Activated CD8-positive, alpha-beta T cell treated with anti-CD3 and anti-CD28 coated beads for 36 hours (primary cell): Measurements from ENCODE around the gene PODXL2. TPM values are rescaled to one million over a fixed set of nuclear protein-coding genes. Genes with fewer than 3 reads are reported as not detected.

ENCODE experiments used
- ATAC-seq: fragments of 200-7000 bp; cut with Tn5 transposase; one replicate; pipeline ENCODE4 v1.10.0; 2021; ENCODE audit warnings: mild to moderate bottlenecking, moderate library complexity
- CTCF ChIA-PET: fragments of 350-600 bp; sonication (Branson Sonifier 250); formaldehyde crosslinking; loops from one replicate; lab custom pipeline; 2021; ENCODE audit warnings: antibody characterized with exemption; lab: Charles Lee
- POLR2A ChIA-PET: fragments of 350-600 bp; sonication (Branson Sonifier 250); formaldehyde crosslinking; loops from one replicate; lab custom pipeline; 2021; ENCODE audit warnings: antibody characterized with exemption; lab: Charles Lee
- DNase-seq: peaks from one replicate; pipeline ENCODE4 v3.0.0-alpha.2; 2020
- H3K27ac Mint-ChIP-seq: one replicate; pipeline ENCODE4 v1.8.0; 2021; ENCODE audit warnings: mild to moderate bottlenecking, mixed read lengths
- H3K27me3 Mint-ChIP-seq: one replicate; pipeline ENCODE4 v1.8.0; 2021; ENCODE audit warnings: mixed read lengths
- H3K36me3 Mint-ChIP-seq: one replicate; pipeline ENCODE4 v1.8.0; 2021; ENCODE audit warnings: low read depth, mixed read lengths
- H3K4me1 Mint-ChIP-seq: one replicate; pipeline ENCODE4 v1.8.0; 2021; ENCODE audit warnings: low read depth, mixed read lengths
- H3K4me3 Mint-ChIP-seq: one replicate; pipeline ENCODE4 v1.8.0; 2021; ENCODE audit warnings: mild to moderate bottlenecking, moderate library complexity, mixed read lengths
- H3K9me3 Mint-ChIP-seq: one replicate; pipeline ENCODE4 v1.8.0; 2021; ENCODE audit warnings: mixed read lengths
- CTCF ChIP-seq: fragments of 200-600 bp; IDR thresholded peaks from one replicate; pipeline ENCODE4 v1.8.0; 2022; ENCODE audit warnings: antibody characterized with exemption, mild to moderate bottlenecking
- intact Hi-C: fragments of 100-400 bp; cut with micrococcal nuclease; formaldehyde crosslinking; loops from one replicate; pipeline ENCODE4 v1.10.0; 2022
- total RNA-seq, 2 experiments: library from RNA; stranded (reverse); gene quantifications; one replicate each; pipeline ENCODE4 v1.2.3, GENCODE V29; 2021

The PODXL2 gene
- total RNA-seq, 2 experiments from 2014 or later: 1.1 to 1.3 TPM

- DNase-seq (peak; percentile 24), ATAC-seq (no peak)
- TF ChIP-seq CTCF: no peak
- CTCF ChIA-PET: interaction anchor here (2.4 to 2.8 kb wide), 2 partner anchors 22 to 50 kb away, joined by 8 to 19 read pairs; no protein-coding TSS in a partner anchor
- Mint-ChIP-seq H3K4me1 (peaks cover 32% of the 10 kb centered on the region), H3K4me3 (peak overlapping the region; percentile 91), H3K36me3 (peaks cover 37% of the 10 kb centered on the region), H3K27me3 (no peaks in the 10 kb centered on the region), H3K27ac (peak overlapping the region; percentile 98), H3K9me3 (no peaks in the 10 kb centered on the region)
- intact Hi-C loops: no loop called here
- POLR2A ChIA-PET: interaction anchor here (0.8 to 5.8 kb wide), 12 partner anchors 10 to 526 kb away, joined by 3 to 74 read pairs (median 10); partner anchors contain the start of genes PODXL2 and RUVBL1
Observed at GRCh38 chr3:127597020-127597771, 31.8 kb upstream of the PODXL2 start.

- ChIA-PET CTCF (interaction anchor here (1.1 to 2.4 kb wide), 4 partner anchors 24 to 1018 kb away, joined by 3 to 11 read pairs (median 6); no protein-coding TSS in a partner anchor), POLR2A (interaction anchor here (0.6 to 5.8 kb wide), 18 partner anchors 8 to 1124 kb away, joined by 3 to 74 read pairs (median 6); partner anchors contain the start of genes ABTB1, PODXL2 and TPRA1)
- TF ChIP-seq CTCF: no peak
- ATAC-seq (no peak), DNase-seq (no peak)
- Mint-ChIP-seq H3K36me3 (peaks cover 48% of the 10 kb centered on the region), H3K27ac (peak overlapping the region; percentile 98), H3K27me3 (no peaks in the 10 kb centered on the region), H3K9me3 (no peaks in the 10 kb centered on the region), H3K4me3 (peak overlapping the region; percentile 91), H3K4me1 (peaks cover 39% of the 10 kb centered on the region)
- intact Hi-C loops: no loop called here
Observed at GRCh38 chr3:127598841-127599570, 30.0 kb upstream of the PODXL2 start.

- Mint-ChIP-seq H3K4me3 (peak overlapping the region; percentile 91), H3K9me3 (no peaks in the 10 kb centered on the region), H3K36me3 (peaks cover 65% of the 10 kb centered on the region), H3K4me1 (peaks cover 41% of the 10 kb centered on the region), H3K27me3 (no peaks in the 10 kb centered on the region), H3K27ac (no peak overlapping the region)
- no peak for TF ChIP-seq CTCF
- ATAC-seq (no peak), DNase-seq (no peak)
- POLR2A ChIA-PET: interaction anchor here (1.9 to 5.8 kb wide), 3 partner anchors 9 to 11 kb away, joined by 12 to 74 read pairs (median 14); partner anchors contain the start of gene TPRA1
- CTCF ChIA-PET: no interaction called here
- intact Hi-C loops: no loop called here
Observed at GRCh38 chr3:127600749-127601456, 28.1 kb upstream of the PODXL2 start.

- intact Hi-C loops: no loop called here
- no peak overlapping the region for H3K27ac Mint-ChIP-seq
Observed at GRCh38 chr3:127604035-127604434, 24.9 kb upstream of the PODXL2 start.

More at GRCh38 chr3:127604035-127604434, 24.9 kb upstream of the PODXL2 start:
- no peak for ATAC-seq
- Mint-ChIP-seq H3K36me3 (peaks cover 88% of the 10 kb centered on the region), H3K27me3 (no peaks in the 10 kb centered on the region), H3K9me3 (no peaks in the 10 kb centered on the region), H3K4me1 (peaks cover 34% of the 10 kb centered on the region), H3K4me3 (no peak overlapping the region)
- ChIA-PET CTCF (no interaction called here), POLR2A (interaction anchor here (2.6 to 6.1 kb wide), 2 partner anchors 14 to 16 kb away, joined by 8 to 50 read pairs; partner anchors contain the start of gene TPRA1)
- no peak for DNase-seq
- TF ChIP-seq CTCF: no peak
